C4-2B (cell line): ENCODE measurements around the gene FZD2.
A peak's percentile ranks its signal among the peaks of the same experiment; 100 is the strongest.
"Not testable (repeated sequence)": the region's sequence is repeated elsewhere in the genome, so short reads cannot be mapped to it uniquely, and the experiment has no call there.

ENCODE experiments used
- H3K27ac ChIP-seq: fragments of 450-650 bp; 2 replicates; pipeline ENCODE4 v1.5.1; 2017
- CTCF ChIP-seq: fragments of 450-650 bp; conservative IDR thresholded peaks from 2 replicates; pipeline ENCODE4 v1.5.1; 2017; ENCODE audit warnings: mild to moderate bottlenecking
- ZFX ChIP-seq: fragments of 450-650 bp; IDR thresholded peaks from 2 replicates; pipeline ENCODE4 v1.6.1; 2017

The FZD2 gene

GRCh38 chr17:44529864-44530263, 27.4 kb upstream of the FZD2 start:
- H3K27ac ChIP-seq, result no peak overlapping the region
- TF ChIP-seq CTCF (no peak), ZFX (no peak)

- no peak for TF ChIP-seq CTCF
- no peak for TF ChIP-seq ZFX
- H3K27ac ChIP-seq, result no peak overlapping the region
Measured at GRCh38 chr17:44530896-44531418, 26.3 kb upstream of the FZD2 start.

- no peak for TF ChIP-seq ZFX
- peak; percentile 86 for TF ChIP-seq CTCF
- H3K27ac ChIP-seq, result no peak overlapping the region
Measured at GRCh38 chr17:44533533-44534246, 23.6 kb upstream of the FZD2 start.

- no peak overlapping the region for H3K27ac ChIP-seq
- TF ChIP-seq CTCF (no peak), ZFX (no peak)
Measured at GRCh38 chr17:44536090-44536953, 21.0 kb upstream of the FZD2 start.

- H3K27ac ChIP-seq, result not testable (repeated sequence)
Measured at GRCh38 chr17:44537922-44538321, 19.4 kb upstream of the FZD2 start.

GRCh38 chr17:44539673-44540072, 17.6 kb upstream of the FZD2 start:
- H3K27ac ChIP-seq, result no peak overlapping the region

More at GRCh38 chr17:44539673-44540072, 17.6 kb upstream of the FZD2 start:
- TF ChIP-seq ZFX, result no peak
- no peak for TF ChIP-seq CTCF
